Chondrocyte (in vitro differentiated cells): ENCODE measurements around the gene RASD1. TPM values are rescaled to one million over a fixed set of nuclear protein-coding genes. Genes with fewer than 3 reads are reported as not detected.

ENCODE experiments used
- DNase-seq: peaks from one replicate; pipeline ENCODE4 v3.0.0; 2021; ENCODE audit warnings: mixed read lengths, low spot score
- H3K27ac Mint-ChIP-seq: one replicate; pipeline ENCODE4 v1.8.0; 2021; ENCODE audit warnings: mild to moderate bottlenecking, moderate library complexity, mixed read lengths; ENCODE audit not compliant: unreplicated experiment
- H3K27me3 Mint-ChIP-seq: 2 replicates; pipeline ENCODE4 v1.8.0; 2021; ENCODE audit warnings: low read depth, mixed read lengths
- H3K36me3 Mint-ChIP-seq: 2 replicates; pipeline ENCODE4 v1.8.0; 2021; ENCODE audit warnings: low read depth, mixed read lengths
- H3K4me1 Mint-ChIP-seq: 2 replicates; pipeline ENCODE4 v1.8.0; 2021; ENCODE audit warnings: low read depth, mild to moderate bottlenecking, mixed read lengths
- H3K4me3 Mint-ChIP-seq: one replicate; pipeline ENCODE4 v1.8.0; 2021; ENCODE audit warnings: mild to moderate bottlenecking, moderate library complexity, mixed read lengths; ENCODE audit not compliant: unreplicated experiment
- H3K9me3 Mint-ChIP-seq: 2 replicates; pipeline ENCODE4 v1.8.0; 2021; ENCODE audit warnings: low read depth, mixed read lengths
- CTCF ChIP-seq: fragments of 200-600 bp; sonication (generic); IDR thresholded peaks from 2 replicates; pipeline ENCODE4 v1.5.0; 2021; ENCODE audit warnings: antibody characterized with exemption, mild to moderate bottlenecking, moderate library complexity
- total RNA-seq: library from RNA; stranded (reverse); gene quantifications from 3 replicates; pipeline ENCODE4 v1.2.1, GENCODE V29; 2021

Gene RASD1
- total RNA-seq, 1 donor from 2014 or later = 0.42 TPM

- DNase-seq = peak; percentile 79
- H3K36me3 Mint-ChIP-seq = no peaks in the 10 kb centered on the region
- no peaks in the 10 kb centered on the region for H3K9me3 Mint-ChIP-seq
- H3K27me3 Mint-ChIP-seq = no peaks in the 10 kb centered on the region
- no peak overlapping the region for H3K4me3 Mint-ChIP-seq
- peaks cover 10% of the 10 kb centered on the region for H3K4me1 Mint-ChIP-seq
- H3K27ac Mint-ChIP-seq = no peak overlapping the region
- TF ChIP-seq CTCF = no peak
These were observed 16.0 kb upstream of the RASD1 start for GRCh38 chr17:17511881-17512858.

- no peak for TF ChIP-seq CTCF
- Mint-ChIP-seq H3K4me1 (peaks cover 9% of the 10 kb centered on the region), H3K36me3 (no peaks in the 10 kb centered on the region), H3K27me3 (no peaks in the 10 kb centered on the region), H3K4me3 (no peak overlapping the region), H3K9me3 (no peaks in the 10 kb centered on the region), H3K27ac (no peak overlapping the region)
- DNase-seq = peak; percentile 79
These were observed 15.1 kb upstream of the RASD1 start for GRCh38 chr17:17511293-17511741.

- no peak for TF ChIP-seq CTCF
- no peaks in the 10 kb centered on the region for H3K36me3 Mint-ChIP-seq
- H3K27me3 Mint-ChIP-seq = no peaks in the 10 kb centered on the region
- H3K4me3 Mint-ChIP-seq = no peak overlapping the region
- no peak overlapping the region for H3K27ac Mint-ChIP-seq
- H3K9me3 Mint-ChIP-seq = no peaks in the 10 kb centered on the region
- peak; percentile 73 for DNase-seq
- H3K4me1 Mint-ChIP-seq = peaks cover 5% of the 10 kb centered on the region
These were observed 14.5 kb upstream of the RASD1 start for GRCh38 chr17:17510456-17511292.

- H3K4me1 Mint-ChIP-seq = peaks cover 5% of the 10 kb centered on the region
- H3K36me3 Mint-ChIP-seq = no peaks in the 10 kb centered on the region
- DNase-seq = peak; percentile 68
- no peaks in the 10 kb centered on the region for H3K27me3 Mint-ChIP-seq
- no peak for TF ChIP-seq CTCF
- H3K4me3 Mint-ChIP-seq = no peak overlapping the region
- no peaks in the 10 kb centered on the region for H3K9me3 Mint-ChIP-seq
- no peak overlapping the region for H3K27ac Mint-ChIP-seq
These were observed 13.6 kb upstream of the RASD1 start for GRCh38 chr17:17509601-17510425.
